Aorta (tissue), 5 donors: ENCODE results near the gene CLDN2. TPM values are rescaled to one million over a fixed set of nuclear protein-coding genes. Genes with fewer than 3 reads are reported as not detected.
"Not testable (repeated sequence)": the region's sequence is repeated elsewhere in the genome, so short reads cannot be mapped to it uniquely, and the experiment has no call there.

Source experiments
- ATAC-seq: fragments of 200-7000 bp; cut with Tn5 transposase; one replicate; pipeline ENCODE4 v1.9.1; 2022; ENCODE audit warnings: moderate library complexity; ENCODE audit not compliant: low FRiP score
- DNase-seq, 2 donors: peaks; one replicate each; pipeline ENCODE4 v3.0.0-alpha.2; 2020
- H3K27ac ChIP-seq, 2 donors: one replicate each; pipeline ENCODE4 v1.5.1; 2013; ENCODE audit warnings: low read length in 2 of 2, mild to moderate bottlenecking in 2 of 2, moderate library complexity in 2 of 2, control low read depth in 1 of 2, inconsistent platforms in 1 of 2, low read depth in 1 of 2
- H3K27me3 ChIP-seq, 2 donors: one replicate each; pipeline ENCODE4 v1.6.1; 2013; ENCODE audit warnings: control low read depth in 1 of 2, low read length in 1 of 2, mild to moderate bottlenecking in 1 of 2, moderate library complexity in 1 of 2; ENCODE audit not compliant: insufficient read depth in 2 of 2, control insufficient read depth in 1 of 2
- H3K36me3 ChIP-seq, 2 donors: one replicate each; pipeline ENCODE4 v1.6.1; 2013; ENCODE audit warnings: control low read depth in 1 of 2, low read length in 1 of 2, mild to moderate bottlenecking in 1 of 2; ENCODE audit not compliant: insufficient read depth in 2 of 2, control insufficient read depth in 1 of 2
- H3K4me1 ChIP-seq, 2 donors: one replicate each; pipeline ENCODE4 v1.6.1; 2013; ENCODE audit warnings: low read length in 2 of 2, control low read depth in 1 of 2, mild to moderate bottlenecking in 1 of 2, moderate library complexity in 1 of 2; ENCODE audit not compliant: insufficient read depth in 2 of 2, control insufficient read depth in 1 of 2
- H3K4me3 ChIP-seq, 2 donors: one replicate each; pipeline ENCODE4 v1.5.1; 2013; ENCODE audit warnings: low read length in 2 of 2, control low read depth in 1 of 2, mild to moderate bottlenecking in 1 of 2
- H3K9me3 ChIP-seq: one replicate; pipeline ENCODE4 v1.6.1; 2013; ENCODE audit warnings: mild to moderate bottlenecking, low read length; ENCODE audit not compliant: control insufficient read depth
- WGBS, 2 donors: extraction: QIAGEN DNeasy Blood & Tissue Kit; methylation state at CpG; one replicate each; pipeline ENCODE4 v1.1.7; 2013; 5-methylcytosine and 5-hydroxymethylcytosine counted together
- intact Hi-C, 2 donors: fragments of 100-400 bp; cut with DNase I; formaldehyde crosslinking; loops; one replicate each; pipeline versions ENCODE4 v1.14.2 to v1.15.0; 2022
- polyA plus RNA-seq, 2 donors: library from polyadenylated mRNA; stranded (reverse); fragments of 200-250 nt; gene quantifications; one replicate each; pipeline ENCODE4 v1.2.3, GENCODE V29; 2013
- total RNA-seq, 2 donors: library from RNA; stranded (reverse); fragmentation: NEBNext Ultra II Directional; extraction: Animal tissue kit (Norgen Biotek cat#: 25700); gene quantifications; one replicate each; pipeline ENCODE4 v1.2.1, GENCODE V29; 2021
- donor health status: healthy with polysubstance abuse.
- donor health status: Bipolar disorder and iron deficiency.
- donor health status: DM: no; HTN: no; CAD: no.
- donor health status: DM: no; HTN: no; CAD: no.
- donor health status: DM: yes; HTN: yes; CAD: no.

The CLDN2 gene
- total and polyA plus RNA-seq, 4 donors = not detected

- H3K27ac ChIP-seq = no peak overlapping the region
- H3K9me3 ChIP-seq = no peaks in the 10 kb centered on the region
- no peaks in the 10 kb centered on the region for H3K27me3 ChIP-seq
- DNase-seq (no peak), ATAC-seq (no peak)
- H3K4me3 ChIP-seq = no peak overlapping the region
- WGBS, 2 donors = 47 to 48% methylated on average over 2 of the region's 2 CpGs
- intact Hi-C loops = no loop called here
- H3K36me3 ChIP-seq = peaks cover 0 to 3% of the 10 kb centered on the region in 2 donors
- H3K4me1 ChIP-seq = no peaks in the 10 kb centered on the region
These were observed 39.7 kb downstream of the CLDN2 start for GRCh38 chrX:106959901-106960300.

GRCh38 chrX:106963111-106963510 lies 42.9 kb downstream of the CLDN2 start:
- H3K4me1 ChIP-seq = no peaks in the 10 kb centered on the region
- intact Hi-C loops = no loop called here
- H3K36me3 ChIP-seq = peaks cover 0 to 3% of the 10 kb centered on the region in 2 donors
- ATAC-seq = no peak
- no peak overlapping the region for H3K27ac ChIP-seq
- no peak overlapping the region for H3K4me3 ChIP-seq
- no peak for DNase-seq
- H3K27me3 ChIP-seq = no peaks in the 10 kb centered on the region
- H3K9me3 ChIP-seq = no peaks in the 10 kb centered on the region

- 66 to 80% methylated on average over 1 of the region's 1 CpG for WGBS, 2 donors
- intact Hi-C loops = no loop called here
- no peak for DNase-seq
- no peak for ATAC-seq
- Histone ChIP-seq H3K9me3 (no peaks in the 10 kb centered on the region), H3K4me1 (no peaks in the 10 kb centered on the region), H3K27me3 (no peaks in the 10 kb centered on the region), H3K4me3 (no peak overlapping the region), H3K36me3 (peaks cover 0 to 3% of the 10 kb centered on the region in 2 donors), H3K27ac (no peak overlapping the region)
These were observed 44.1 kb downstream of the CLDN2 start for GRCh38 chrX:106964290-106964689.

GRCh38 chrX:106966547-106966946 lies 46.3 kb downstream of the CLDN2 start:
- ATAC-seq = not testable (repeated sequence)

GRCh38 chrX:106972896-106973295 lies 52.7 kb downstream of the CLDN2 start:
- intact Hi-C loops = no loop called here
- H3K36me3 ChIP-seq = no peaks in the 10 kb centered on the region

More at GRCh38 chrX:106966547-106966946, 46.3 kb downstream of the CLDN2 start:
- H3K4me3 ChIP-seq, H3K27me3 ChIP-seq, H3K36me3 ChIP-seq, H3K9me3 ChIP-seq, H3K27ac ChIP-seq, H3K4me1 ChIP-seq, DNase-seq, intact Hi-C loops: not testable (repeated sequence)
- WGBS, 2 donors = 72 to 83% methylated on average over 6 of the region's 6 CpGs

GRCh38 chrX:106973433-106974149 lies 53.4 kb downstream of the CLDN2 start:
- no peaks in the 10 kb centered on the region for H3K36me3 ChIP-seq
- no peak for DNase-seq
- no peaks in the 10 kb centered on the region for H3K27me3 ChIP-seq
- no peak overlapping the region for H3K4me3 ChIP-seq
- H3K4me1 ChIP-seq = no peaks in the 10 kb centered on the region
- H3K27ac ChIP-seq = no peak overlapping the region
- H3K9me3 ChIP-seq = no peaks in the 10 kb centered on the region
- intact Hi-C loops = no loop called here
- 54 to 56% methylated on average over 5 of the region's 5 CpGs for WGBS, 2 donors
- ATAC-seq = no peak

More at GRCh38 chrX:106972896-106973295, 52.7 kb downstream of the CLDN2 start:
- no peak for ATAC-seq
- no peak for DNase-seq
- Histone ChIP-seq H3K27ac (no peak overlapping the region), H3K27me3 (no peaks in the 10 kb centered on the region), H3K9me3 (no peaks in the 10 kb centered on the region), H3K4me3 (no peak overlapping the region), H3K4me1 (no peaks in the 10 kb centered on the region)

DNA sequence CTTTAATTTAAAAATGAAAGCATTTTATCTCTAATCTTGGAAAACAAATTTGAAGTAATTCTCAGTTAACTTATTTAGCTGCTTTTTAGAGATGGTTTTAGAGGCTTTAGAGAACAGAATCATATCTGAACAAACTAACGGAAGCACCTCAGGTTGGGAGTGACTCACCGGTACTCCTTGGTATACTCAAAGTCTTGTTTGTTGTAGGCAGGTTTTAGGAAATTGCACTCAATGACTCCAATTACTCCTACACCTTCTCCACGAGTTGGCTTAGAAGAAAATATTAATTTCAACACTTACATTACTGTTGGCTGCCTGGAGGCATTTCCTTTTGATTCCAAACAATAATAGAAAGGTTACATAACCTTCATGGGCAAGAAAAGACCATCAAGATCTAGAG lies 56.2 kb downstream of the CLDN2 start:
- H3K4me3 ChIP-seq = no peak overlapping the region
- no peaks in the 10 kb centered on the region for H3K27me3 ChIP-seq
- H3K9me3 ChIP-seq = no peaks in the 10 kb centered on the region
- intact Hi-C loops = no loop called here
- no peak for ATAC-seq
- H3K36me3 ChIP-seq = no peaks in the 10 kb centered on the region
- no peak overlapping the region for H3K27ac ChIP-seq
- H3K4me1 ChIP-seq = no peaks in the 10 kb centered on the region
- 73 to 82% methylated on average over 3 of the region's 3 CpGs for WGBS, 2 donors
- DNase-seq = no peak

Other genes starting within 250 kb of the CLDN2 start
- gene RNF128, start 193.7 kb upstream of the CLDN2 start, total RNA-seq = not detected
- gene RNF128, start 193.7 kb upstream of the CLDN2 start, polyA plus RNA-seq = 1 to 10 TPM in 1 of 2 donors, not detected in 1; 3.1 TPM
- 10 to 100 TPM; 12.8 to 20.7 TPM for gene TBC1D8B, start 117.7 kb upstream of the CLDN2 start, total RNA-seq
- gene TBC1D8B, start 117.7 kb upstream of the CLDN2 start, polyA plus RNA-seq = 1 to 10 TPM; 4.0 to 4.5 TPM
- gene RIPPLY1, start 17.1 kb upstream of the CLDN2 start, total RNA-seq = not detected
- not detected for gene RIPPLY1, start 17.1 kb upstream of the CLDN2 start, polyA plus RNA-seq
- 10 to 100 TPM; 16.7 to 17.0 TPM for gene MORC4, start 79.8 kb downstream of the CLDN2 start, total RNA-seq
- 1 to 10 TPM; 8.0 to 9.6 TPM for gene MORC4, start 79.8 kb downstream of the CLDN2 start, polyA plus RNA-seq
- 10 to 100 TPM; 14.0 to 25.2 TPM for gene RBM41, start 198.4 kb downstream of the CLDN2 start, total RNA-seq
- gene RBM41, start 198.4 kb downstream of the CLDN2 start, polyA plus RNA-seq = 1 to 10 TPM; 4.9 to 5.6 TPM